Measurements from ENCODE around the gene MRPL20.

The MRPL20 gene

GRCh38 chr1:1424707-1425106 lies 17.6 kb upstream of the MRPL20 start:
- peaks cover 5% of the 10 kb centered on the region for H3K4me1 ChIP-seq (ENCODE audit: insufficient read depth, low read length, severe bottlenecking)
- H3K27me3 ChIP-seq (ENCODE audit: insufficient read depth, low read length), result 0 out of 2 replicates have a peak, but pooled peaks cover 10% of the 10 kb centered on the region
- no peak overlapping the region for H3K4me2 ChIP-seq (ENCODE audit: low read length)
- no peak overlapping the region for H3K4me3 ChIP-seq (ENCODE audit: low read depth, low read length, poor library complexity, severe bottlenecking)
- no peak overlapping the region for H3K9ac ChIP-seq (ENCODE audit: low read length)
- no peaks in the 10 kb centered on the region for H4K20me1 ChIP-seq (ENCODE audit: insufficient read depth, low read length)
- TF ChIP-seq CTCF (IDR thresholded peaks at IDR 0.05; ENCODE audit: low read length), result no peak
- no peak for TF ChIP-seq EZH2 (IDR thresholded peaks at IDR 0.05; ENCODE audit: borderline replicate concordance, low read length)
- no peak overlapping the region for H2AFZ ChIP-seq (ENCODE audit: low read length)
- no peaks in the 10 kb centered on the region for H3K9me3 ChIP-seq (ENCODE audit: low read length)
- no peaks in the 10 kb centered on the region for H3F3A ChIP-seq (ENCODE audit: insufficient read depth, low read length)
- H3K36me3 ChIP-seq (ENCODE audit: insufficient read depth, low read length), result no peaks in the 10 kb centered on the region
- H3K27ac ChIP-seq (ENCODE audit: low read depth, low read length, poor library complexity, severe bottlenecking), result no peak overlapping the region
- no peaks in the 10 kb centered on the region for H3K9me2 ChIP-seq (ENCODE audit: low read depth, low read length)
- H3K79me2 ChIP-seq (ENCODE audit: insufficient read depth, low read length), result no peaks in the 10 kb centered on the region

- H3K9ac ChIP-seq (ENCODE audit: low read length), result no peak overlapping the region
- no peaks in the 10 kb centered on the region for H3F3A ChIP-seq (ENCODE audit: insufficient read depth, low read length)
- no peak overlapping the region for H2AFZ ChIP-seq (ENCODE audit: low read length)
- H3K4me1 ChIP-seq (ENCODE audit: insufficient read depth, low read length, severe bottlenecking), result peaks cover 5% of the 10 kb centered on the region
- no peaks in the 10 kb centered on the region for H3K9me3 ChIP-seq (ENCODE audit: low read length)
- no peaks in the 10 kb centered on the region for H3K79me2 ChIP-seq (ENCODE audit: insufficient read depth, low read length)
- no peak overlapping the region for H3K27ac ChIP-seq (ENCODE audit: low read depth, low read length, poor library complexity, severe bottlenecking)
- H3K36me3 ChIP-seq (ENCODE audit: insufficient read depth, low read length), result no peaks in the 10 kb centered on the region
- no peaks in the 10 kb centered on the region for H4K20me1 ChIP-seq (ENCODE audit: insufficient read depth, low read length)
- 0 out of 2 replicates have a peak, but pooled peaks cover 10% of the 10 kb centered on the region for H3K27me3 ChIP-seq (ENCODE audit: insufficient read depth, low read length)
- TF ChIP-seq CTCF (IDR thresholded peaks at IDR 0.05; ENCODE audit: low read length) (no peak), EZH2 (IDR thresholded peaks at IDR 0.05; ENCODE audit: borderline replicate concordance, low read length) (no peak)
- no peak overlapping the region for H3K4me3 ChIP-seq (ENCODE audit: low read depth, low read length, poor library complexity, severe bottlenecking)
- H3K4me2 ChIP-seq (ENCODE audit: low read length), result no peak overlapping the region
- no peaks in the 10 kb centered on the region for H3K9me2 ChIP-seq (ENCODE audit: low read depth, low read length)
Observed at GRCh38 chr1:1423245-1423597, 16.1 kb upstream of the MRPL20 start.

- H3K4me2 ChIP-seq (ENCODE audit: low read length), result no peak overlapping the region
- H3K9me3 ChIP-seq (ENCODE audit: low read length), result no peaks in the 10 kb centered on the region
- no peak for TF ChIP-seq EZH2 (IDR thresholded peaks at IDR 0.05; ENCODE audit: borderline replicate concordance, low read length)
- TF ChIP-seq CTCF (IDR thresholded peaks at IDR 0.05; ENCODE audit: low read length), result no peak
- no peaks in the 10 kb centered on the region for H3K36me3 ChIP-seq (ENCODE audit: insufficient read depth, low read length)
- no peak overlapping the region for H3K4me3 ChIP-seq (ENCODE audit: low read depth, low read length, poor library complexity, severe bottlenecking)
- no peak overlapping the region for H3K9ac ChIP-seq (ENCODE audit: low read length)
- no peak overlapping the region for H2AFZ ChIP-seq (ENCODE audit: low read length)
- 0 out of 2 replicates have a peak, but pooled peaks cover 10% of the 10 kb centered on the region for H3K27me3 ChIP-seq (ENCODE audit: insufficient read depth, low read length)
- no peaks in the 10 kb centered on the region for H4K20me1 ChIP-seq (ENCODE audit: insufficient read depth, low read length)
- H3F3A ChIP-seq (ENCODE audit: insufficient read depth, low read length), result no peaks in the 10 kb centered on the region
- peaks cover 5% of the 10 kb centered on the region for H3K4me1 ChIP-seq (ENCODE audit: insufficient read depth, low read length, severe bottlenecking)
- H3K27ac ChIP-seq (ENCODE audit: low read depth, low read length, poor library complexity, severe bottlenecking), result no peak overlapping the region
- H3K79me2 ChIP-seq (ENCODE audit: insufficient read depth, low read length), result no peaks in the 10 kb centered on the region
- no peaks in the 10 kb centered on the region for H3K9me2 ChIP-seq (ENCODE audit: low read depth, low read length)
Observed at GRCh38 chr1:1422465-1423244, 15.6 kb upstream of the MRPL20 start.

All from OCI-LY1 (cell line).